Epidermal melanocyte (primary cell): ENCODE results near the gene KYAT1.
A peak's percentile ranks its signal among the peaks of the same experiment; 100 is the strongest.

Experiments
- DNase-seq: peaks from one replicate; pipeline ENCODE4 v3.0.0; 2011; ENCODE audit warnings: low spot score; ENCODE audit not compliant: insufficient read length

KYAT1 gene

DNA sequence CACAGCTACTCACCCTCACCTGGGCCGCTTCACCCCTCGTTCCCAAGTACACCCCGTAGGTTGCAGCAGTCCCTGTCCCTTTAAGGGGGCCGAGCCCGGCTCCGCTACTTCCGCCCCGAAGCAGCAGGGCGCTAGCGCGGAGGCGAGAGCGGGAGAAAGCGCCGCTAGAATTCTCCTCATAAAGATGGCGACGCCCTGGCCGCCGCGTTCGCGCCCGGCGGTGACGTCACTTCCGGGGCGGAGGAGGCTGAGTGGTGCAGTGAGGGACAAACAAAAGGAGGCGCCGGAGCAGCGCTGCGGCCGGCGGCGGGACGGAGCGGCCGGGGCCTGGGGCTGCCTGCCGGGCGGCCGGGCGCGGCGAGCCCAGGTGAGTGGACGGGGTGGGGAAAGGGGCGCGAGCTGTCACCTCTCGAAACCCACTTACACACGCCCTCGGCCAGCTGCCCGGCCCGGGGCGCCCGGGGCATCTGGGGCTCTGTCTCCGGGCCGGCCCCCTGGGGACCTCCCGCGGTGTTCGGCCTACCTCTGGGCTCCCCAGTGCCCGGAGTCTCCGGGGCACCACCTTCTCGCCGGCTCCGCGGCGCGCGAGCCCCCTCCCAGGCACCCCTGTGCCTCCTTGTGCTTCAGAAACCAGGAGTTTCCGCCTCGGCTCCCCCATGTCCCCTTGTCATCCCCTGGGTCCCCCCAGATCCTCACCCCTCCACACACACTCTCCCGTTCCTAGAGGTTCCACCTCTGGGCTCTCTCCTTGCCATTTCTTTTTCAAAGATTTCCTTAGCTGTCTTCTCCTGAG, at the start of gene KYAT1, which contains the start of gene LRRC8A:
Gene KYAT1 (minus strand): TSS at position 67 of the 793 bp plus-strand sequence. CDS start 36,545 bp downstream, outside the sequence.
Gene LRRC8A (plus strand): TSS at position 250 of the 793 bp plus-strand sequence. CDS start 25,032 bp downstream, outside the sequence.
- DNase-seq: peak; percentile 96

DNA sequence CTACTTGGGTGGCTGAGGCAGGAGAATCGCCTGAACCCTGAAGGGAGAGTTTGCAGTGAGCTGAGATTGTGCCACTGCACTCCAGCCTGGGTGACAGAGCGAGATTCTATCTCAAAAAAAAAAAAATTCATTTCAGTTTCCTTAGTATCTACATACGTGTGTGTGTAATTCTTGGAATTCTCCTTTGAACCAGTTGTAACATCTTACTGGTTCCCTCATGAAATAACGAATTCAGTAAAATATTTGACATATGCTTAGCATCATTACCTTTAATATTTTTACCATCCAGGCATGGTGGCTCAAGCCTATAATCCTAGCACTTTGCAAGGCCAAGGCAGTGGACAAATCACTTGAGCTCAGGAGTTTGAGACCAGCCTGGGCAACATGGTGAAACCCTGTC, 47.8 kb upstream of the KYAT1 start:
- DNase-seq: no peak

DNA sequence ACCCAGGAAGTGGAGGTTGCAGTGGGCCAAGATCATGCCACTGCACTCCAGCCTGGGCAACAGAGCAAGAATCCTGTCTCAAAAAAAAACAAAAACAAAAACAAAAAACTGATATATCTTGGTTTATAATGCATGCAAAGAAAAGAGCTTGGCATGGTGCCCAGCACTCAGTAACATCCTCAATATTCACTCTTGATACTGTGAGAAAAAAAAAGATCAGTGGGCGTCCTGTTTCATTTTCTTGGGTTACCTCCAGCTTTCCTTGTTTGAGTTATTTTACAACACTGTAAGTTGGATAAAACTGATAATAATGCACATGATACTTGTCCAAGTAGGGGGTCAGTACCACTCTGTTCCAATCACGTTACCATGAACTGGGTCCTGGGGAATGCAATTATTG, 46.9 kb upstream of the KYAT1 start:
- no peak for DNase-seq

DNA sequence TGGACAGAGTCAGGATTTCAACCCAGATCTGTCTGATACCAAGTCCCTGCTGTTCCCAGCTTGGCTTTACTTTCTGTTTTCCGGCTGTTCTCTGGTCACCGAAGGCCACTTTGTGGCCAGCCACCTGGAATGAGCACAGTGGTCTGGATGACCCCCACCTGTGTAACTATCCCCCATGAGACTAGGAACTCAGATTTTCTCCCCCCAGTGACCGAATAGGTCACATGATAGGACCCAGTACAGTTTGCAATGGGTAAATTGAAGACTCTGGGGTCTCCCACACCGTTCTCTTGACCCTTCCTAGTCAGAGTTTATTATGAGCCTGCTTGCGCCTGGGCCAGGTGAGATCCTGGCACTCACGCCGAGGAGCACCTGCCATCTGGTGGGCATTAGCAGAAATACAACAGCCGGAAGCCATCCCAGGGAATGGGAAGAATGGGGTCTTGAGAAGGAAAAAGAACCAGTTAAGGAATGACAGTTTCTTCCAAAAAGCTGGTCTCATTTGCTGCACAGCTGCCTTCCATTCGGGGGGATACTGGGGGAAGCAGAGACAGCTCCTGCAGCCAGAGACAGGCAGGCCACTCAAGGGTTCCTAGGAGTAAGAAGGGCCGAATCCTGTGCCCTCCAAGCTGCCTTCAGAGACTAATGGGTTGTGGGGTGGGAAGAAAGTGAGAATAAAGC, 46.1 kb upstream of the KYAT1 start:
- peak; percentile 65 for DNase-seq

DNA sequence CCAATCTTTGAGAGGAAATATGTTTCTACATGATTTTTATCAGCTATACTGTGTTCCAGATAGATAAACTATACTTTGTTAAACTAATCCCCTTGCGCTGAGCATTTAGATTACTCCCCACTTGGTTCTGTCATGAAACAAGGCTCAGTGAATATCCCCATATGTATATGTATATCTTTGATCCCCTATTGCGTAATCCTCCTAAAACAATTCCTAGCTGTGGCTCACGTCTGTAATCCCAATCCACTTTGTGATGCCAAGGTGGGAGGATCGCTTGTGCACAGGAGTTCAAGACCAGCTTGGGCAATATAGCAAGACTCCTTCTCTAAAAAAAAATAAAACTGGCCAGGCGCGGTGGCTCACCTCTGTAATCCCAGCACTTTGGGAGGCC, 41.7 kb upstream of the KYAT1 start:
- DNase-seq: no peak

DNA sequence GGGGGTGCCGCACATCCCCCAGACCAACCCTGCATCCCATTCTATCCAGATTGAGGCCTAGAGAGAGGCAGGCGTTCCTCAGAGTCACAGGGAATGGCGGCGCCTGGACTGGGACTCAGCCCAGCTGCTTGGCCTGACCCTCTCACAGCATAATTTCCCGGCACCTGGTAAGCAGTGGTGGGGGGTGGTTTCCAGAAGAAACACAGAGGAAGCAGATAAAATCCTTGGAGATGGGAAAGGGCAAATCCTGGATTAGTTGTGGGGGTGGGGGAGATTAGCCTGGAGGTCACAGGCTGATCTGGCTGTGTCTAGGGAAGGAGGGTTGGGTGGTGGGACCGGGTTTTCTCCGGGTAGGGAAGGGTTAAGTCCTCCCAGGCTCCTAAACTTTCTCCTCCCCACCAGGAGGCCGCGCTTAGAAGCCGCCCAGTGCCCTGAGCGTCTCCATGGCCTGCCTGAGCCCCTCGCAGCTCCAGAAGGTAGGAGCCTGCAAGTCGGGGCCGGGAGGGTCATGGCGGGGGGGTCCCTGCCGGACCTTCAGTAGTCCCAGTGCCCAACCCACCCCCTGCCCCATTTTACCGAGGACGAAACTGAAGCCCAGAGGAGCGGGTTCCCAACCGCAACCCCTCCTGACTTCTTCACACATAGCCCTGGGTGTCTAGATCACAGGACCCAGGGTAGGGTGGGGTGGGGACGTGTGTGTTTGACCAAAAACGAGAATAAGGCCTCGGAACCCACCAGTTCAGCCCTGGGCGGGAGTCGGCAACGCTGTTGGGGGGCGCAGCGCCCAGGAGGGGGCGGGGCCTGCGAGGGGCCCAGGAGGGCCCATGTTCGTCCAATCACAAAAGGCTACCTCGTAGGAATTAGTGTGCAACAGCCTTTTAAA, 40.4 kb upstream of the KYAT1 start:
- peak; percentile 54 for DNase-seq

DNA sequence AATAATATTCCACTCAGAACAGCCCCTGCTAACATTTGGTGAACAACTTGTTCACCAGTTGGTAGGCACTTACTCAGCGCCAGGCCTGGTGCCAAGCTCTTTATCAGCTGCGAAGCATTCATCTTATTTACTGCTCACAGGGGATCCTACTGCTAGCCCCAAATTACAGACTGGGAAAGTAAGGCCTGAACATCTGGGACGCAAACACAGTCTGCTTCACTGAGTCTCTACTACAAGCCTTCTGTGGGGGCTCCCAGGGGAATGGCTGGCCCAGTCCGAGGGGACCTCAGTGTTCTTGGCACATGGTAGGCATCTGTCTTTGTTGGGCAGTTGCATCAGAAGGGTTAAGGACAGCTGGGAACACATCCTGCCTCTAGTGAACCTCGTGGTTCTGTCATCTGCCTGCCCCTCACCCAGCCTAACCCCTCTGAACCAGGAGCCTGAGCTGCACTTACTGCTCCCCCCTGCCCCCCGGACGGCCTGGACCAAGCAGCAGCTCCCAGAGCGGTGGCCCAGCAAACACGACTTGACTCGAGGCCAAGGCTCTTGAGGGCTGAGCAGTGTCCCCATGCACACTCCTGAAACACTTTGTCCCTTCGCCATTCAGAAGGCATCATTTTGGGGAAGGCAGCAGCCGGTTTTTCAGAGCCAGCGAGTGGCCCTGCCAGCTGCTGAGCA, 38.8 kb upstream of the KYAT1 start, which contains the start of gene PHYHD1:
Gene PHYHD1 (plus strand): TSS at position 602 of the 678 bp plus-strand sequence. CDS start 1,342 bp downstream, outside the sequence.
- no peak for DNase-seq

DNA sequence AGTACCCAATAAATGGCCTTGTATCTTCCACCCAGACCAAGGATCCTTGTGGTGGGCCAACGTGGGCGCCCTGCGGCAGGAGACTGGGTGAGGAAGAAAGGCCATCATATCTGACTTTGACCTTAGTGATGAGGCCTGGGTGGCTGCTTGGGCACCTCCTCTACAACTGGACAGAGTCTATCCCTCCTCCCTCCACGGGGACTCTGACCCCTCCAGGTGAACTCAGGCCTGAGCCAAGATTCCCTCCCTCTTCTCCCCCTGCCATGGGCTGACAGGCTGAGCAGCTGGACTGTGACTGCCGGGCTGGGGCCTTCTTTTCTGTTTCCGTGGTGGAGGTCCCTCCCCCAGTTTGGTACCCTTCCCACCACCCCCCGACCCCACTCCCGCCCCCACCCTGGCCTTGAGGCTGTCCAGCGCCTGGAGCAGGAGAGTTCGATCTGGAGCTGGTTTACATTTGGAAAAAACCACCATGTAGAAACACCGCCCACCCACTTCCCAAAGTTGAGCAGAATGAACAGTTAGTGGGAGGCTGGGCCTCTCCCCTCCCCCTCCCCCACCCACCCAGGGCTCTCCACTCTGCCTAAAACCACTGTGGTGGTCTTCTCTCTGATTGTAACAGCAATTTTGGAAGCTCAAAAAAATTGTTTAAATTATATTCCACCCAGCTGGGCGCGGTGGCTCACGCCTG, 37.8 kb upstream of the KYAT1 start:
- no peak for DNase-seq

DNA sequence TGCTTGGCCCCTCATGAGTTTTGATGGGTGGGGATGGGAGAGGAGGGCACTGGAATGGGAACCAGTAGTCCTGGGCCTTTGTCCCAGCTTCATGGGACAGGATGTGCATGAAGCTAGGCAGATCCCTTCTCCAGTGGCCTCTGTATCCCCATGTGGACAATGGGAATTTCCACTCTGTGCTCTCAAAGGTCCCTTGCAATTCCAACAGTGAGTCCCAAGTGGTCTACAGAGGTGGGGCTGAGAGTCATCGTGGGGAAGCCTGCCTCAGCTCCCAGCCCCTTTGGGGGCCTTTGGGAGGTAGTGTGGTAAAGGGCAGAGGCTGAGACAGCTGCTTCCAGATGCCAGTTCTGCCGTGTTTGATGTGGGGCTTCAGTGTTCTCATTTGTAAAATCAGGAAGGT, 37.2 kb upstream of the KYAT1 start:
- no peak for DNase-seq

DNA sequence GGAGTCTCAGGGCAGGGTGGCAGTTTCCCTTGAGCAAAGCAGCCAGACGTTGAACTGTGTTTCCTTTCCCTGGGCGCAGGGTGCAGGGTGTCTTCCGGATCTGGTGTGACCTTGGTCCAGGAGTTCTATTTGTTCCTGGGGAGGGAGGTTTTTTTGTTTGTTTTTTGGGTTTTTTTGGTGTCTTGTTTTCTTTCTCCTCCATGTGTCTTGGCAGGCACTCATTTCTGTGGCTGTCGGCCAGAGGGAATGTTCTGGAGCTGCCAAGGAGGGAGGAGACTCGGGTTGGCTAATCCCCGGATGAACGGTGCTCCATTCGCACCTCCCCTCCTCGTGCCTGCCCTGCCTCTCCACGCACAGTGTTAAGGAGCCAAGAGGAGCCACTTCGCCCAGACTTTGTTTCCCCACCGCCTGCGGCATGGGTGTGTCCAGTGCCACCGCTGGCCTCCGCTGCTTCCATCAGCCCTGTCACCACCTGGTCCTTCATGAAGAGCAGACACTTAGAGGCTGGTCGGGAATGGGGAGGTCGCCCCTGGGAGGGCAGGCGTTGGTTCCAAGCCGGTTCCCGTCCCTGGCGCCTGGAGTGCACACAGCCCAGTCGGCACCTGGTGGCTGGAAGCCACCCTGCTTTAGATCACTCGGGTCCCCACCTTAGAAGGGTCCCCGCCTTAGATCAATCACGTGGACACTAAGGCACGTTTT, 35.5 kb upstream of the KYAT1 start:
- no peak for DNase-seq

DNA sequence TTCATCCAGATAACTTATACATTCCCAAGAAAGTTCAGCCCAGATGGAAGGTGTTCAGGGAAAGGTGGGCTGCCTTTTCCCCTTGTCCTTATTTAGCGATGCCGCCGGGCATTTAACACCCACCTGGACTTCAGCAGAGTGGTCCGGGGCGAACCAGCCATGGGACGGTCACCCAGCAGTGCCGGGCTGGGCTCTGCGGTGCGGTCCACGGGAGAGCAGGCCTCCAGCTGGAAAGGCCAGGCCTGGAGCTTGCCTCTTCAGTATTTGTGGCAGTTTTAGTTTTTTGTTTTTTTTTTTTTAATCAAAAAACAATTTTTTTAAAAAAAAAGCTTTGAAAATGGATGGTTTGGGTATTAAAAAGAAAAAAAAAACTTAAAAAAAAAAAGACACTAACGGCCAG, 35.0 kb upstream of the KYAT1 start:
- no peak for DNase-seq

DNA sequence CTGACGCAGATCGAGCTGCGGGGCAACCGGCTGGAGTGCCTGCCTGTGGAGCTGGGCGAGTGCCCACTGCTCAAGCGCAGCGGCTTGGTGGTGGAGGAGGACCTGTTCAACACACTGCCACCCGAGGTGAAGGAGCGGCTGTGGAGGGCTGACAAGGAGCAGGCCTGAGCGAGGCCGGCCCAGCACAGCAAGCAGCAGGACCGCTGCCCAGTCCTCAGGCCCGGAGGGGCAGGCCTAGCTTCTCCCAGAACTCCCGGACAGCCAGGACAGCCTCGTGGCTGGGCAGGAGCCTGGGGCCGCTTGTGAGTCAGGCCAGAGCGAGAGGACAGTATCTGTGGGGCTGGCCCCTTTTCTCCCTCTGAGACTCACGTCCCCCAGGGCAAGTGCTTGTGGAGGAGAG, 34.5 kb upstream of the KYAT1 start:
- DNase-seq: no peak

DNA sequence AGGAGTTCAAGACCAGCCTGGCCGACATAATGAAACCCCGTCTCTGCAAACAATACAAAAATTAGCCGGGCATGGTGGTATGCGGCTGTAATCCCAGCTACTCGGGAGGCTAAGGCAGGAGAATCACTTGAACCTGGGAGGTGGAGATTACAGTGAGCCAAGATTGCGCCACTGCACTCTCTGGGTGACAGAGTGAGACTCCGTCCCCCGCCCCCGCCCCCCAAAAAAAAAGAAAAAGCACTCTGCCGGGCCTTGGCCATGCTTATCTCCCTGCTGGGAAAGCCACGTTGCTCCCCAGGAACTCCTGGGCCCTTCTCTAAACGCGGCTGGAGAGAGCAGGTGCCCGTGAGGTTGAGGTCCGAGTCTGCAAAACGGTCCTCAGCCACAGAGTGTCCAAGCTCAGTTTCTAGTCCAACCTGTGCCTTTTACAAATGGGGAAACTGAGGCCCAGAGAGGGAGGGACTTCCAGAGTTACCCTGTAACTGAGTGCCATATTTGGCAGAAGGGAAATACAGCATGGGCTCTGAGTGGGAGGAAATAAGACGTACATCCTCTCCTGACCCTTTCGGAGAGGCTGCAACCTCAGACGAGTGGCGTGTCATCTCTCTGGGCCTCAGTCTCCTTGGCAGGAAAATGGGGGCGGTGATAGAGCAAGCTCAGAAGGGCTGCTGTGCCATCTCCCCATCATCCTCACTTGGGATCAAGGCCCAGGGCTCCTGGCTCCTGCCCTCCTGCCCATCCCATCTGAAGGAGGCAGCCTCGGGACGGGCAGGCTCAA, 32.4 kb upstream of the KYAT1 start:
- no peak for DNase-seq

DNA sequence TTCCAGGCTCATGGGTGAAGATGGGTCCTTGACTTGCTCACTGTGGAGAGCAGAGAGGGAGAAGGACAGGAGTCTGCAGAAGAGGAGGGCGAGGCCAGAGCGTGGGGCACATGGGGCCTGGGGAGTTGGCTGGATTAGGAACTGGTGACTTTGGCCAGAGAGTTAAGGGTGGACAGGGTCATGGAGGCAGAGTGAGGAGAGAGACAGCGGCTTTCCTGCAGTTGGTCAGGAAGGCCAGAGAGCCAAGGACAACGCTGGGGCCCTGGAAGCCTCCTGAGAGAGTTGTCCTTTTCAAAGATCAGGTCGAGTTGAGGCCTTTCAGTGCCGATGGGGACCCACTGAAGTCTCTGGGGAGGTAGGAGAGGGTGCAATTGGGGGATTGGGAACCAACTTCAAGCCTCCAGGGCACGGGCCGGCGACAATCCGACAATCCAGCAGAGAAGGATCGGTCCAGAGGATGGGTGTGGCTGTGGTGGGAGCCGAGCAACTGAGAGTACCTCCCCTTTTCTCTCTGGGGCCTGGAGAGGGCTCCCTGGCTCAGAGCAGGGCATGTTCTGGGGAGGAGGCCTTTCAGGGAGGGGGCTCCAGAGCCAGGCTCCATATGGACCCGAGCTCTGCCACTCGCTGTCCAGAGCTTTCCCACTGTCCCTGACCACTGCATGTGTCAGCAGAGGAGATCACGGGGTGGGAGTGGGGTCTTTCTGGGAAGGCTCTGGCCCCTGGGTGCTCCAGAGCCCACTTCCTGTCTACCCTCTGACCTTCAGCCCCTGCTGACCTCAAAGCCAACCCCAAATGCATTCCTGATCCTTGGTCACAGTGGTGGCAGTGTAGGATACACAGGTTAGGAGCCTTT, 31.5 kb upstream of the KYAT1 start:
- DNase-seq: no peak

DNA sequence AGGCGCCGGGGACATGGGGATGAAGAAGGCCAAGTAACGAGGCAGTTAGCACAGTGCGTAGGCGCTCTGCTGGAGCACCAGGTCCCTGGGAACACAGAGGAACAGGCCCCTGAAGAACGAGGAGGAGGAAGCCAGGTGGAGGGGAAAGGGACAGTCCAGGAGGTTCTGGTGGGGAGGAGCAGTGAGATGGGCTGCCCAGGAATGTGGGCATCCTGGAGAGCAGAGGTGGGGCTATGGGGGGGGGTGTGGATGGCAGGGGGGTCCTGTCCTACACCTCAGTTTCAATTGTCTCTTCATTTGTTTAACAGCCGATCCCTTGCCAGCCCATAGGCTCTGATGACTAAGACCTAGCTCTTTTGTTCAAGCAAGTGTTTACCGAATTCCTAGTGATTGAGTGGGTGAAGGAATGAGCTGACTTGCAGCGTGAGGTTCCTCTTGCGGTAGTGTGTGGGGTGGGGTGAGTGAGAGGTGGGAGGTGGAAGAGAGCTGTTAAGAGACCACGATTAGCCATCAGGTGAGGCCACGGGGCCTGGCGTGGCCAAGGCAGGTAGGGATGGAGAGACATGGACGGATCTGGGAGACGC, 30.6 kb upstream of the KYAT1 start:
- peak; percentile 48 for DNase-seq

DNA sequence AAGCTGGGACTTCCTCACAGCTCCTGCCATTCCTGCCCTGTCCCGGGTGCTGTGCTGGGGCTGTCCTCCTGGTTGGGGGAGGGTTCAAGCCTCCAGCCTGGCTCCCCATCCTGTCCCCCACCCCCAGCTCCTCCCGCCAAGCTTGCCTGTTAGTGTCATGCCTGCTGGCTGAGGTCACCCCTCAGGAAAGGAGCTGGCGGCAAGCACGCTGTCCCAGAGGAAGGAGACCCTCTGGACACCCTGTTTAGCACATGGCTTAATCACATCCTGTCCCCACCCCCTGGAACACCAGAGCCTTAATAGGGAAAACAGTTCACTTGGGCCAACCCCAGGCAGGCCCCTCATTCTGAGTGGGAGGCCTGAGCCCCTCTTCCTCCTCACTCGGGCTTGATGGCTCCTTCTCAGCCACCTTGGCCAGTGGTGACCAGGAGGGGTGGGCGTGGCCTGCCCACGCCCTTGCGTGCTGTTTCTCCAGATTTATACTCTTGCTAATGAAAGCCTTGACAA, 29.8 kb upstream of the KYAT1 start:
- DNase-seq: no peak

DNA sequence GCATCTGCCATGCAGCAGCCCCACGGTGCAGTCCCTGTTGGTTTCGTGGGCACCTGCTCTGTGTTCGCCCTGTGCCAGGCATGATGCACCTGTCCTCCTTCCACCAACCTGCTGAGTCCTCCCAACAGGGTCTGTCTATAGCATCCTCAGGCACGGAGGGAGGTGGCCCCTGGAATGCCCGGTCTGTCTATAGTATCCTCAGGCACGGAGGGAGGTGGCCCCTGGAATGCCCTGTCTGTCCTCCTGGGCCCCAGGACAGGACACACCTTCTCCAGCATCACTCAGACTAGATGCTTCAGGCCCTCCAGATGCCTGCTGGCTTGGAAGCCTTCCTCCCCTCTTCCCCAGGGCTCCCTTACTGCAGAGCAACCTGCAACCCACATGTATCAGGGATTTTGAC, 29.2 kb upstream of the KYAT1 start:
- no peak for DNase-seq

DNA sequence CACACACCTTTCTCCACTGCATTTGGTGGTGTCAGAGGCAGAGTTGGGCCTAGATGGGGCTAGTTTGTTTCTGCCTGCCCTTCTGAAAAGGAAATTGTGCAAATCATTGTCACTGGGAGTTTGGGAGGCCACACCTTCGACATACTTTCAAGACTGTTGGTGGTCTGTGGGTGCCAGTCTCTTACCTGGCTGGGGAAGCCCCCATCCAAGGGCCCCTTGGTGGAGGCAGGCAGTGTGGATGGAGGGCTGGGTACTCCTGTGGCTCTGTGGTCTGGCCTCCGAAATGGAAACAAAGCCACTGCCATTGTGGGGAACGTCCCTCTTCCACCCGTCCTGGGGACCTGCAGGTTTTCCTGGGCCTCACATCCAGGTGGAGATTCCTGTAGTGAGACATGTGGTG, 28.1 kb upstream of the KYAT1 start:
- DNase-seq: no peak
